HG02870 (cell line): ENCODE measurements around the gene CSNK1G1.
"Not testable (repeated sequence)": the region's sequence is repeated elsewhere in the genome, so short reads cannot be mapped to it uniquely, and the experiment has no call there.

ENCODE experiments used
- ATAC-seq: cut with Tn5 transposase; IDR thresholded peaks from one replicate; pipeline ENCODE4 v1.9.1; 2021; ENCODE audit warnings: mild to moderate bottlenecking, moderate library complexity; ENCODE audit not compliant: unreplicated experiment

The CSNK1G1 gene

GRCh38 chr15:64355944-64356709, at the start of gene CSNK1G1:
CSNK1G1 (minus strand) TSS chr15:64356173; CDS start chr15:64300499, 55,674 bp downstream.
- peak; percentile 97 for ATAC-seq

DNA sequence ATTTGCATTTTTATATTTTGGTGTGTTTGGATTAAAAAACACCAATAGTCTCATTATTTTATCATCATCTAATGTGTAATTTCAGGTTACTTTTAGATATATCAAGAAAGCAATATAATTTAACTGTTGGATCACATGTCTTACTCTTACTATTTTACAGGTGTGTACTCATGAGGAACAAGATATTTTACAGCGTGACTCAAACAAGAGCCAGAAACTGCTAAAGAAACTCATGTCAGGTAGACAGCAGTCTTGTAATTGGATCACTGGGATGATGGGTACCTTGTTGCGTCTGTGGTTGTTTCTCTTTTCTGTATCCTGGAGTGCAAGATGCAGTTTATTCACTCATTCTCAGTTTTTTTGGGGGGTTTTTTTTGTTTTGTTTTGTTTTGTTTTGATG, 44.6 kb upstream of the CSNK1G1 start:
- no peak for ATAC-seq

GRCh38 chr15:64398575-64398974, 42.6 kb upstream of the CSNK1G1 start:
- no peak for ATAC-seq

GRCh38 chr15:64396789-64397188, 40.8 kb upstream of the CSNK1G1 start:
- ATAC-seq, result no peak

DNA sequence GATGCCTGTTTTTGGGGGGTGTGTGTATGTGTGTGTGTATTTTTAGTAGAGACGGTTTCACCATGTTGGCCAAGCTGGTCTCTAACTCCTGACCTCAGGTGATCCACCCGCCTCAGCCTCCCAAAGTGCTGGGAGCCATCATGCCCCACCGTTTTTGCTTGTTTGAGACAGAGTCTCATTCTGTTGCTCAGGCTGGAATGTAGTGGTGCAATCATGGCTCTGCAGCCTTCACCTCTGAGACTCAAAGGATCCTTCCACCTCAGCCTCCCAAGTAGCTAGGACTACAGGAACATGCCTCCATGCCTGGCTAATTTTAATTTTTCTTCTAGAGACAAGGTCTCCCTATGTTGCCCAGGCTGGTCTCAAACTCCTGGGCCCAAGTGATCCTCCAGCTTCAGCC, 36.5 kb upstream of the CSNK1G1 start:
- not testable (repeated sequence) for ATAC-seq

GRCh38 chr15:64389036-64389435, 33.1 kb upstream of the CSNK1G1 start:
- ATAC-seq, result no peak

GRCh38 chr15:64387562-64388168, 31.7 kb upstream of the CSNK1G1 start, which contains the start of gene TRIP4:
TRIP4 (plus strand) TSS chr15:64387836; CDS start chr15:64387864, 28 bp downstream.
- ATAC-seq, result peak; percentile 98

DNA sequence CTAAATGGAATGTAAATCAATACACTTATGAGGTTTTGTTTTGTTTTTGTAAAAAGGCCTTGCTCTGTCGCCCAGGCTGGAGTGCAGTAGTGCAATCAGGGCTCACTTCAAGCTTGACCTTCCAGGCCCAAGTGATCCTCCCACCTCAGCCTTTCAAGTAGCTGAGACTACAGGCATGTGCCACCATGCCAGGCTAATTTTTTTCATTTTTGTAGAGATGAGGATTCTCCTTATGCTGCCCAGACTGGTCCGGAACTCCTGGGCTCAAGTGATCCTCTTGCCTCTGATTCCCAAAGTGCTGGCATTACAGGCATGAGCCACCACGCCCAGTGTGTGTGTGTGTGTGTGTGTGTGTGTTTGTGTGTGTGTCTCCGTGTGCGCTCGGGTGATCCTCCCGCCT, 30.3 kb upstream of the CSNK1G1 start:
- no peak for ATAC-seq

- ATAC-seq, result no peak
Observed at GRCh38 chr15:64383760-64384159, 27.8 kb upstream of the CSNK1G1 start.

GRCh38 chr15:64381000-64381751, 25.2 kb upstream of the CSNK1G1 start, which contains the start of gene PCLAF:
PCLAF (minus strand) TSS chr15:64381441; CDS start chr15:64381371, 70 bp downstream.
- ATAC-seq, result peak; percentile 97

- not testable (repeated sequence) for ATAC-seq
Observed at GRCh38 chr15:64380130-64380870, 24.3 kb upstream of the CSNK1G1 start.

GRCh38 chr15:64379216-64379960, 23.4 kb upstream of the CSNK1G1 start:
- ATAC-seq, result no peak

- no peak for ATAC-seq
Observed at GRCh38 chr15:64373360-64373759, 17.4 kb upstream of the CSNK1G1 start.

DNA sequence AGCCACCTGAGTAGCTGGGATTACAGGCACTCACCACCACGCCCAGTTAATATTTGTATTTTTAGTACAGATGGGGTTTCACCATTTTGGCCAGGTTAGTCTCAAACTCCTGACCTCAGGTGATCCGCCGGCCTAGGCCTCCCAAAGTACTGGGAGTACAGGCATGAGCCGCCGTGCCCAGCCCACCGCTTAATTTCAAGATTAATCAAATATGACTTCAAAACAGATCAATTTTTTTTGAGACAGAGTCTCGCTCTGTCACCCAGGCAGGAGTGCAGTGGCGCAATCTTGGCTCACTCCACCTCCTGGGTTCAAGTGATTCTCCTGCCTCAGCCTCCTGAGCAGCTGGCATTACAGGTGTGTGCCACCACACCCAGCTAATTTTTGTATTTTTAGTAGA, 15.4 kb upstream of the CSNK1G1 start:
- not testable (repeated sequence) for ATAC-seq

DNA sequence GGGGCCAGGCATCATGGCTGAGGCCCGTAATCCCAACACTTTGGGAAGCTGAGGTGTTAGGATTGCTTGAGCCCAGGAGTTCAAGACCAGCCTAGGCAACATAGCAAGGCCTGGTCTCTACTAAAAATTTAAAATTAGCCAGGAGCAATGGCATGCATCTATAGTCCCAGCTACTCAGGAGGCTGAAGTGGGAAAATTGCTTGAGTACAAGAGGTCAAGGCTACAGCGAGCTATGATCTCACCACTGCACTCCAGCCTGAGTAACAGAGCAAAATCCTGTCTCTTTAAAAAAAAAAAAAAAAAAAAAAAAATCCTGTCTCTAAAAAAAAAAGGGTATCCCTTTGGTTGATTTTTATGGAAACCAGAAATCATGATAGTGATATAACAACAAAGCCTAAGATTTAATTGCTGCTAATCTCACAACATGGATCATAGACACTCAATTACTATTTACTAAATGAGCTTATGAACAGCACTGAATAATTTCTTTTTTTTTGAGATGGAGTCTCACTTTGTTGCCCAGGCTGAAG, 13.2 kb upstream of the CSNK1G1 start:
- ATAC-seq, result no peak

DNA sequence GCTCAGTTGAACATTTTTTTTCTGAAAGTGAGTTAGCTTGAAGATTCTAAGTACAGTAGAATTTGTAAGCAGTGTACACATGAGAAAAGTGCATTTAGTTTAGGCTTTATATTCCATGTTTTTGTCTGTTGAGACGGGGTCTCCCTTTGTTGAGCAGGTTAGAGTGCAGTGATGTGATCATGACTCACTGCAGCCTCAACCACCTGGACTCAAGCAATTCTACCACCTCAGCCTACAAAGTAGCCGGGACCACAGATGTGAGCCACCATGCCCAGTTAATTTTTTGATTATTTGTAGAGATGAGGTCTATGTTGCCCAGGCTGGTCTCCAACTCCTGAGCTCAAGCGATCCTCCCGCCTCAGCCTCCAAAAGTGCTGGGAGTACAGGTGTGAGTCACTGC, 5.3 kb upstream of the CSNK1G1 start:
- no peak for ATAC-seq

- ATAC-seq, result no peak
Observed at GRCh38 chr15:64356710-64357040, 702 bp upstream of the CSNK1G1 start.

DNA sequence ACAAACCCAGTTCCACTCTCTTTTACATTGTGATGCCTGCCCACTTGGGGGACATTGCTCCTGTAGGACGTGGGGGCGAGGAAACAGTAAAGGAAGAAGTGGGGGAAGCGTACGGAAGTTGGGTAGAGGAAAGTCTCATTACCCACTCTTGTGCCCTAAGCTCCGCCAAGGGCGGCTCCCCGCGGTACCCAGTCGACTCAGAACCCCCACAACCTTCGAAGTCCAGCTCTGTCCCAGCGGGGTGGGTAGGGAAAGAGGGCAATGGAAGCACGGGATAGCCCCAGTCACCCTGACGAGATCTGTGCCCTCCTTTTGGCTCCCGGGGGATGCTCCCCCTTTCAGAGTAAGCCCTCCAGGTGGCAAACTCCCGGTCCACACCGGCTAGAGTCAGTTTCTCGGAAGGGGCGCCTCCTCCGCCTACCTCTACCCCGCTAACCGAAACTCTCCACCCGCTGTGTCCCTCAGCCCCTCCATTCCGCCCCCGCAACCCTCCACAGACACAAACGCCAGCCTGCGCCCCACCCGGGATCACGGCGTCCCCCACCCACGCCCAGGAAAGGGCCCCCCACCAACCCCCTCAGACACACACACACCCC, 527 bp downstream of the CSNK1G1 start:
- ATAC-seq, result no peak

DNA sequence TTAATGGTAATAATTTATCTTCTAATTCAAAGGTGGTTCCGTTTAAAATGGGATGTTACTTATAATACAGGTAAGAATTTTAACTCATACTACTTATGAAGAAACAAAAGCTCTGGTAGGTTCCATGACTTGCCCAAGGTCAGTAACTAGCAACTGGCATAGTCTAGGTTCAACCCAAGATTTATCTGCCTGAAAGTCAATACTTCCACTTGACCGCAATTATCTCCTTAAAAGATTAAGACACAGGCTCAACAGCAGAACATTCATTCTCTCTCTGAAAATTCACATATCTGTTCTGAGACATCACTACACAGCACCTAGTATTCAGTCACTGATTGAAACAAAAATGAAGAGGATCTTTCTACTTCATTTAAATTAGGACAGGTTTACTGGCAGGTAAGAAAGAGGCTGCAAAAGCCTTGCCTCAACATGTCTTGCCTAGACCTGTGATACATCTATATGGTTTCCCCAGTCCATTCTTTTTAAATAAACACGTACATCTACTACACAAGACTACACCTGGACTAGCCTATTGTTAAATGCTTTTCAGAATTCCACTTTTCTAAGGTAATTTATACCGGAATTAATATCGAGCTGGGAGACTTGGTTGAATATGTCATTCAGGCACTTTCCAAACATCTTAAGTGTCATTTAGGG, 1.2 kb downstream of the CSNK1G1 start:
- ATAC-seq, result no peak
